ENCODE data around the gene SIPA1L3. TPM values are rescaled to one million over a fixed set of nuclear protein-coding genes. Genes with fewer than 3 reads are reported as not detected.

Gene SIPA1L3
- total and polyA plus RNA-seq, 9 of the 15 experiments (the other 6 are each of a cell fraction or from before 2014, with no cell fraction given), result 0.01 to 6.1 (median 2.5) TPM

GRCh38 chr19:37981785-37982475 lies 74.9 kb downstream of the SIPA1L3 start:
- Histone ChIP-seq H3K79me2 (ENCODE audit: control insufficient read depth, insufficient read depth, low read length) (no peaks in the 10 kb centered on the region), H3K27me3 (ENCODE audit: control insufficient read depth in 2 of 2, insufficient read depth in 2 of 2, low read length in 2 of 2) (peaks cover 0 to 27% of the 10 kb centered on the region in 2 experiments; a peak in 3 of 5 replicates), H3K9me3 (replicated peaks; ENCODE audit: control insufficient read depth, insufficient read depth, low read depth, low read length) (no peaks in the 10 kb centered on the region), H3K27ac (ENCODE audit: extremely low read depth, low read depth, low read length) (no peak overlapping the region), H3K4me1 (replicated peaks in 1 of 2; ENCODE audit: control insufficient read depth in 2 of 2, insufficient read depth in 2 of 2, low read length in 2 of 2) (peaks cover 0 to 3% of the 10 kb centered on the region in 2 experiments; a peak in 2 of 5 replicates), H4K20me1 (replicated peaks; ENCODE audit: control insufficient read depth, insufficient read depth, low read length) (peaks cover 13% of the 10 kb centered on the region; the same call in 1 of the 2 replicates), H3K9ac (ENCODE audit: insufficient read depth in 1 of 2, low read depth in 2 of 2, low read length in 2 of 2) (no peak overlapping the region), H2AFZ (ENCODE audit: low read depth, low read length) (no peak overlapping the region), H3K36me3 (ENCODE audit: control insufficient read depth, insufficient read depth, low read length) (no peaks in the 10 kb centered on the region), H3K4me2 (ENCODE audit: insufficient read depth, low read length) (no peak overlapping the region), H3K9me1 (ENCODE audit: control insufficient read depth, insufficient read depth, low read length) (no peaks in the 10 kb centered on the region), H3K4me3 (no peak overlapping the region)
- CTCF ChIA-PET (ENCODE audit: low intra/inter-chr PET ratio), result interaction anchor here (0.7 kb wide), 1 partner anchor 38 kb away, joined by 6 read pairs; no protein-coding TSS in a partner anchor
- TF ChIP-seq GTF2E2 (tag; IDR thresholded peaks at IDR 0.05) (no peak), ZHX1 (conservative IDR thresholded peaks at IDR 0.05; ENCODE audit: low read length) (no peak), ZNF121 (CRISPR knock-in tag; conservative IDR thresholded peaks at IDR 0.05) (no peak), GATA2 (CRISPR knock-in tag; IDR thresholded peaks at IDR 0.05) (peak; percentile 37; the same call in 1 of the 2 replicates), NRF1 (conservative IDR thresholded peaks at IDR 0.05 in 1 of 2, IDR thresholded peaks at IDR 0.05 in 1 of 2) (peak; percentile 57 to 65), ZKSCAN1 (IDR thresholded peaks at IDR 0.05; ENCODE audit: low read depth, low read length) (peak; percentile 95), HDAC6 (IDR thresholded peaks at IDR 0.05; ENCODE audit: low read depth, low read length) (no peak), POLR2H (tag; IDR thresholded peaks at IDR 0.05; ENCODE audit: low read depth) (no peak), ZNF707 (CRISPR knock-in tag; conservative IDR thresholded peaks at IDR 0.05) (no peak)
- TF ChIP-seq, protein P1, sequence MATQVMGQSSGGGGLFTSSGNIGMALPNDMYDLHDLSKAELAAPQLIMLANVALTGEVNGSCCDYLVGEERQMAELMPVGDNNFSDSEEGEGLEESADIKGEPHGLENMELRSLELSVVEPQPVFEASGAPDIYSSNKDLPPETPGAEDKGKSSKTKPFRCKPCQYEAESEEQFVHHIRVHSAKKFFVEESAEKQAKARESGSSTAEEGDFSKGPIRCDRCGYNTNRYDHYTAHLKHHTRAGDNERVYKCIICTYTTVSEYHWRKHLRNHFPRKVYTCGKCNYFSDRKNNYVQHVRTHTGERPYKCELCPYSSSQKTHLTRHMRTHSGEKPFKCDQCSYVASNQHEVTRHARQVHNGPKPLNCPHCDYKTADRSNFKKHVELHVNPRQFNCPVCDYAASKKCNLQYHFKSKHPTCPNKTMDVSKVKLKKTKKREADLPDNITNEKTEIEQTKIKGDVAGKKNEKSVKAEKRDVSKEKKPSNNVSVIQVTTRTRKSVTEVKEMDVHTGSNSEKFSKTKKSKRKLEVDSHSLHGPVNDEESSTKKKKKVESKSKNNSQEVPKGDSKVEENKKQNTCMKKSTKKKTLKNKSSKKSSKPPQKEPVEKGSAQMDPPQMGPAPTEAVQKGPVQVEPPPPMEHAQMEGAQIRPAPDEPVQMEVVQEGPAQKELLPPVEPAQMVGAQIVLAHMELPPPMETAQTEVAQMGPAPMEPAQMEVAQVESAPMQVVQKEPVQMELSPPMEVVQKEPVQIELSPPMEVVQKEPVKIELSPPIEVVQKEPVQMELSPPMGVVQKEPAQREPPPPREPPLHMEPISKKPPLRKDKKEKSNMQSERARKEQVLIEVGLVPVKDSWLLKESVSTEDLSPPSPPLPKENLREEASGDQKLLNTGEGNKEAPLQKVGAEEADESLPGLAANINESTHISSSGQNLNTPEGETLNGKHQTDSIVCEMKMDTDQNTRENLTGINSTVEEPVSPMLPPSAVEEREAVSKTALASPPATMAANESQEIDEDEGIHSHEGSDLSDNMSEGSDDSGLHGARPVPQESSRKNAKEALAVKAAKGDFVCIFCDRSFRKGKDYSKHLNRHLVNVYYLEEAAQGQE (IDR thresholded peaks at IDR 0.05; ENCODE audit: borderline replicate concordance), result peak; percentile 48
- TF ChIP-seq, protein P1 (CRISPR knock-in tag; IDR thresholded peaks at IDR 0.05; ENCODE audit: low read depth), result no peak
- POLR2A ChIA-PET, result interaction anchor here (0.6 to 0.7 kb wide), 2 partner anchors 9 to 60 kb away, joined by 3 read pairs; no protein-coding TSS in a partner anchor
- DNase-seq (ENCODE audit: extremely low read depth in 1 of 4, low spot score in 3 of 4) (no peak), ATAC-seq (no peak), FAIRE-seq (no peak)
- BruUV-seq (replicated peaks), result no TSS peak
- 12% methylated on average over 13 of the region's 13 CpGs for whole genome bisulfite sequencing (ENCODE audit: insufficient coverage, low coverage, missing lambda C conversion rate)
- in situ Hi-C loops (cut with MboI), result no loop called here
- intact Hi-C loops (cut with micrococcal nuclease), result no loop called here

All from K562 (cell line).